HTERT RPE-1 (cell line): Measurements from ENCODE around the gene SEPTIN7.

Experiments
- in situ Hi-C: fragments of 300-500 bp; cut with MboI; formaldehyde crosslinking; loops from 4 replicates; pipeline ENCODE4 v1.14.3; 2020; ENCODE audit warnings: low sequenced_read_pairs

SEPTIN7 gene

GRCh38 chr7:35785250-35785649 is 15.6 kb upstream of the SEPTIN7 start:
- in situ Hi-C loops = no loop called here

DNA sequence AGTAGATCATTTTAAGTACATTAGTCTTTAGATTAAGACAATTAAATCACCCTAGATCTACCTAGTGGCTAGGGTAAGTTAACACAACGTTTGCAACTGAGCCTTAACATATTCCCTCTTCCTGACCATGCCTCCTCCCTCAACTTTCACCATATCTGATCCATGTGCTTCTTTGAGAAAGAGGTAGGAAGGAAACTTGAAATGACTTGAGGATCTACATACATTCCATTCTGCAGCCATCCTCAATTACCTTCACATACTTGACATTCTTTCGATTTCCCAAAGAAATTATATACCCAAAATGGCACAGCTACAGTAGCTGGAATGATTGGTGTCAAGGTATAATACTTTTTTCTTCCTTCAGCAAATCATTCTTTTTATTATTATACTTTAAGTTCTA is 12.9 kb upstream of the SEPTIN7 start:
- in situ Hi-C loops = no loop called here

DNA sequence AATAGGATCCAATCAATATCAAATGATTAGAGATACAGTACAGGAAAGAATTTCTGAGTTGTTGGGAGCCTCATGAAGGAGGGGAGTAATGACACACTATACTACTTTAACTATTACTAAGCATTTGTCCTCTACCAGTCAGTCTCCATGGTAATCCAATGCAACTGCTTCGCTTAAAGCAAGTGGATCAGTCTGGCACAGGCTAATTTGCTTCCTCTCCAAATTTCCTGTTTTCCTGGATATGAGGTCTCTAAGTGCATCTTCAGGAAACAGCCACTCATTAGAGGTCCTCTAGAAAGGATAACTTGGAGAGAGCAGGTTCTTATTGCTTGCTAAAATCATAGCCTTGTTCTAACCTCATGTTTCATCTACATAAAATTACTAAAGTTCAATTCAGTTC is 8.4 kb upstream of the SEPTIN7 start:
- in situ Hi-C loops = no loop called here

DNA sequence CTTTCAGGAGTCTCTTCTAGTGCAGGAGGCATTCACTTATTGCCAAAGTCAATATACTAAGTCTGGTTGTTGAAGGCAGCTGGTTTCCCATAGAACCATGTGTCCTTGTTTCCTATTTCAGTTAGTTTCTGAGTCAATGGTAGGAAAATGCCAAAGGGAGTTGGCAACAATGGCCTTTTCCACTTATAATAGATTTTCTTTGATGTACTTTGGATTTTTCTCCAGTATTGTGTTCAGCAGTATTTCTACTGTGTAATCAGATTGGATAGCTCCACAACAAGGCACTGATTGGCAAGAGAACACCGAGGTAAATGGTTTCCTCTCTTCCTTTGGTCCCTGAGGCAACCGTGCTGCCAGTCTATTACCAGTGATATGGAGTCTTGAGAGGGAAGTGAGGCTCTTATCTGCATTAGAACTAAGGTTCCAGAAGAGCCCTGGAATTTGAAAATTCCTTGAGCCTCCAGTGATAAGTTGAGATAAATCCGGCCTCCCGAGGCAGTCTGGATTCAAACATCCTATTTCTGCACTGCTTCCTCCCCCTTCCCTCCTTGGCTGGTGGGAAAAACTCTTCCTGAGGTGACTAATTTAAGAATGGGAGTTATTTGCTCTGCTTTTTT is 7.9 kb upstream of the SEPTIN7 start:
- in situ Hi-C loops = no loop called here

DNA sequence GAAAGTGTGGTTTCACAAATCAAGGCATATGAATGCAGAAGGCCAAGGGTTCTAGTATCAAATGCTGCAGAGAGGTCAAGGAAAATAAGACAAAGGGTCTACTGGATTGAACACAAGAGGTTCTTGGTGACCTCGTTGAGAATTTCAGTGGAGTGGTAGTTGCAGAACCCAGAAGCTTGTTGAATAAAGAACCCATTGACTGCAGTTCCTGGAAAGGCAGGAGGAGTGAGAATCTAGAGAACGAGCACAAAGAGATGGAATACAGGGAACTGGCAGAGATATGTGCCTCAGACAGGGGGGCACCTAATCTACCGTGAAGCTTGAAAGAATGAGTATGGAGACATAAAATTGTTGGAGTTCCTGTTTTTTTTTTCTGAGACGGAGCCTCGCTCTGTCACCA is 3.5 kb upstream of the SEPTIN7 start:
- in situ Hi-C loops = no loop called here

DNA sequence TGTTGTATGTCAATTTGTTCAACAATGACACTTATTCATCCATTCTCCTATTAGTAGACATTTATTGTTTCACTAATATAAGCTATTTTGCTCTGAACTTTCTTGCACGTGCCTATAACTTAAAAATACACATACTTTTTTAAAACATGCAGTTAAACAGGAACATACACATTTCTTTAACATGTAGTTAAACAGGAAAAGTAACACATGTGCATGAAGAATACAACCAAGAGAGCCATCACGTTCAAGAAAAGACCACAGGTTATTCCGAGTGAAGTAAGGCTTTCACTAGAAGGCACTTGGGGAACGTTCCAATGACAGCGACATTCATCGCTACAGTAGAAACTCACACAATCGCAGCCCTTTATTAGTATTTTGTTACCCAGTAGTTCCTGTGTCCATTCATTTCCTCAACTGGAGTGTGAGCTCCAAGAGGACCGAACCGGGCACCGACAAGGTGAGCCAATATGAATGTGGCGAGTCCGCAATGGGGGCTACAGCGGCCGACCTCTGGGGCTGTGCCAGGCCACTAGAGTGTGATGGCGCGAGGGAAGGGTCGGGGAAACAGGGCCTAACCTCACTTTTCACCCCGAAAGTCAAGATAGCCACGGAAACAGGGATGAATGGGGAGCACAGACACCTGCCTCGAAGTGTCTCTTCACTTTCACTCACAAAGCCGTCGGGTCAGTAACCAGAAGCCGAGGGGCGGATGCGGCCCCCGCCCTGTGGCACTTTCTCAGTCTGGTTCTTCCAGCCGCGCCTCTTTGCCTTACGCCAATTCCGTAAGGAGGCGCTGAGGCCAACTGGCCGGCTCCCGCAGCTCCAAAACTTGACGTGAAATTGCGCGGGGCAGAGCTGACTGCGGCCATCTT is 775 bp upstream of the SEPTIN7 start:
- in situ Hi-C loops = no loop called here

DNA sequence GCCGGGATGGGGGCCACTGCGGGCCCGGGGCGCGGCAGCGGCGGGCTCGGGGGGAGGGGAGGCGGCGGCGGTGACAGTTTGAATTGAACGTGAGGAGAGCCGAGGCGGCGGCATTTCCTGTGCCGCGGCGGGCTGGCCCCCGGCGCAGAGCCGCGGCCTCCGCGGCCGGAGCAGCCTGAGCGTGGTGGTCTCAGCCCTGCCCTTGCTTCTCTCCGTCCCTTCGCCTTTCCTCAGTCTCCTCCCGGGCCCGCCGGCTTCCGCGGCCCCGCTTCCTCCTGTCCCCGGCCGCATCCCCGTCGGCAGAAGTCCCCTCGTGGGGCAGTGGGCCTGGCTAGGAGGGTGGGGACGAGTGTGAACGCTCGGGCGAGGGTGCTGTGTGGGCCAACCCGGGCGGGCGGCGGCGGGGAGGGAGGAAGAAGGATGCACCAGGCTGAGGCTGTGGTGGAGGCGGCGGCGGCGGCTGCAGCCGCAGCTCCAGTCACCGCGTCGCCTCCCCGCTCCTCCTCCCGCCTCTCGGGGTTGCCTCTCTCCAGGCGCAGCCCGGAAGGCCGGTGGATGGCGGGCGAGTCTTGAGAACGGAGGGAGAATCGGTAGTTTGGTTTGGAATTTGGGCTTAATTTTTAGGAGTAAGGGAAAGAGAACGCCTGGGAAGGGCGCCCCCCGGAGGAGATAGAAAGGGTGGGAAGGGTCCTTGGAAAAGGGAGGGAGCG is 690 bp downstream of the SEPTIN7 start:
- in situ Hi-C loops = no loop called here

DNA sequence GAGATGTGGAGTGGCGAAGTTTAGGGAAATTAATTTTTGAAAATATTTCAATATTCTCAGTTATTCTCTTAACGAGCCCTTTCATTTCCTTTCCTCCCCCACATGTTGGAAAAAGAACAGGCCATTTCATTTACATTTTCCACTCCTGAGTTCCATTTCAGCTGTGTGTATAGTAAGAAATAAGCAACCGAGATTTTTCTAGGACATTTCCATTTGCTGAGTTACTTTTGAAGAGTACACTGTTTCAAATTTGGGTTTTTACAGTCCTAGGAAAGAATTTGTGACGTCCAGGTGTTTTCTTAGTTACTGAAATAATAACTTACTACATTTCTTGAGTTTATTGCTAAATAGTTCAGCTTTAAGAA is 1.2 kb downstream of the SEPTIN7 start:
- in situ Hi-C loops = no loop called here

DNA sequence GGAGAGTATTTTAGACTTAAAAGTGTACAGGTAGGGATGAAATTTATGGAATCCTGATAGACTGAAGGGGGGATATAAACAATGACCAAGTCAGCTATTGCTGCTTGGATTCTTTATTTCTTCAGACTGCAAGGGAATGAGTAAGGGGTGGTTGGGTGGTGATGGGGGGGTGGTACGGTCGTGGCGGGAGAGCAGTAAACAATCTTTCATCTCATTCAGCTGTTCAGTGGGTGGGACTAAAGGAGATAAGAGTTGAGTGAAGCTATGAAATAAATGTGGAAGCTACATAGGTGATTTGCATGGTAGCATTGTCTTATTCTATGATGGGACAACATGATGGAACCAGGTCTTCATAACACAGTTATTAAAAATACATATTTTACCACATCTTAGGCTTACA is 1.8 kb downstream of the SEPTIN7 start:
- in situ Hi-C loops = no loop called here

- in situ Hi-C loops = no loop called here
Observed at GRCh38 chr7:35804231-35804970, 3.5 kb downstream of the SEPTIN7 start.

- in situ Hi-C loops = no loop called here
Observed at GRCh38 chr7:35805876-35806275, 5.0 kb downstream of the SEPTIN7 start.

- in situ Hi-C loops = no loop called here
Observed at GRCh38 chr7:35816514-35816913, 15.7 kb downstream of the SEPTIN7 start.

- in situ Hi-C loops = no loop called here
Observed at GRCh38 chr7:35817181-35817580, 16.3 kb downstream of the SEPTIN7 start.

DNA sequence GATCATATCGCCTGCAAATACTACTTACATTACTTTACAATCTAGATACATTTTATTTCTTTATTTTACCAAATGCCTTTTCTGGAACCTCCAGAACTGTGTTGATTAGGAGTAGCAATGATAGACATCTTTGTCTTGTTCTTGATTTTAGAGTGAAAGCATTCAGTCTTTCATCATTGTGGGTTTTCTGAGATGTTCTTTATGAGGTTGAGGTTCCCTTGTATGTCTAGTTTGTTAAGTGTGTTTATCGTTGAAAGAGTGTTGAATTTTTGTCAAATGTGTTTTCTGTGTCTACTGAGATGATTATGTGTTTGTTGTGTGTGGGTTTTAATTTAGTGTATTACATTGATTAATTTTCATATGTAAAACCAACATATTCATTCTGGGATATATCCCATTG is 17.1 kb downstream of the SEPTIN7 start:
- in situ Hi-C loops = no loop called here

DNA sequence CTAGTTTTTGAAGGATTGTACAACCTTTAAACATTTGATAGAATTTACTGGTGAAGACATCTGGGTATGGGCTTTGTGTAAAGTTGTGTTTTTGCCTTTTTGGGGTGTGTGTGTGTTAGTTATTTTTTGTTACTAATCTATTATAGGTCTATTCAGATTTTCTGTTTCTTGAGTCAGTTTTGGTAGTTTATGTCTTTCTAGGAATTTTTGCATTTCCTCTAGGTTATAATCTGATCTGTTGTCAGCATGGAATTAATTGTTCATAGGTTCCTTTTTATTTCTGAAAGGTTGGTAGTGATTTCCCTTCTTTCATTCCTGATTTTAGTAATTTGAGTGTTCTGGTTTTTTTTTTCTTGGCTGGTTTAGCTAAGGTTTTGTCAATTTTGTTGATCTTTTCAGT is 17.7 kb downstream of the SEPTIN7 start:
- in situ Hi-C loops = no loop called here

DNA sequence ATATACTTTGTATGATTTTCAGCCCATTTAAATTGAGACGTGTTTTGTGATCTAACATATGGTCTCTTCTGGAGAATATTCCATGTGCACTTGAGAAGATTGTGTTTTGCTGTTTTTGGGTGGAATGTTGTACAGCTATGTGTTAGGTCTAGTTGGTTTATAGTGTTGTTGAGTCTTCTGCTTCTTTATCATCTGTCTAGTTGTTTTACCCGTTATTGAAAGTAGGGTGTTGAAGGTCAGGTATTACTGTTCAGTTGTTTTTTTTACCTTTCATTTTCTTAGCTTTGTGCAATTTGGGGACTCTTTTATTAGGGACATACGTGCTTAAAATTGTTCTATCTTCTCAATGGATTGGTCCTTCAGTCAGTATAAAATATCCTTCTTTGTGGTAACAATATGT is 18.5 kb downstream of the SEPTIN7 start:
- in situ Hi-C loops = no loop called here

GRCh38 chr7:35819954-35820703 is 19.3 kb downstream of the SEPTIN7 start:
- in situ Hi-C loops = no loop called here

DNA sequence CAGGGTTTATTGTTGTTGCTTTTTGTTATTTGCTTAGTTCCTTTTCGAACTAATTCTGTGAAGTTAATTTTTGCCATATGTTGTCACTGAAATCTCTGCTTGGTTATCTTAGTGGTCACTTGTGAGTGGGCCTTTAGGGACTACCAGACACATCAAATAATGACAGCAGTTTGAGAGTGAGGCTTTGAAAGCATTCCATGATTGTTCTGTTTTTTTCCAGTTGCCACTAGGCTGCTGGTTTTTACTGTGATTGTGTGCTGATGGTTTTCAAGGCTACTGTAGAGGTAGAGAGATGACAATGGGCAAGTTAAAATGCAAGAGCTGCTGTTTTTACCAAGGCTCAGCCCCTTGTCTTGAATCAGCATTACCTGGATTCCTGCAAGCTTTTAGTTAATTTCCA is 20.0 kb downstream of the SEPTIN7 start:
- in situ Hi-C loops = no loop called here

DNA sequence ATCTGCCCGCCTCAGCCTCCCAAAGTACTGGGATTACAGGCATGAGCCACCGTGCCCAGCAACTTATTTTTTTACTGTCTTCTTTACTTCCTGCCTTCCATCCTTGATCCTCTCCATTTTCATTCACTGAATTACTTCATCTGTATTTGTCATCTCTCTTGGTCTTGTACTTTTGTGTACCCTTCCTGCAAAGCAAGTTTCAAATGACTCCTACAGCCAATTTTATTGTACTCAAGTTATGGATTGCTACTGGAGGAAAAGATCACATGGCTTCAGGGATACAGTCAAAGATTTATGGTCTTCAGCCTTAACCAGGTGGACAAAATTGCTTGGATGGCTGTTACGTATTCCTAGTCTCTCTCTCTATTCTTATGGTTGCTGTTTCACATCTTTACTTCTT is 22.6 kb downstream of the SEPTIN7 start:
- in situ Hi-C loops = no loop called here

- in situ Hi-C loops = no loop called here
Observed at GRCh38 chr7:35825974-35826373, 25.1 kb downstream of the SEPTIN7 start.

DNA sequence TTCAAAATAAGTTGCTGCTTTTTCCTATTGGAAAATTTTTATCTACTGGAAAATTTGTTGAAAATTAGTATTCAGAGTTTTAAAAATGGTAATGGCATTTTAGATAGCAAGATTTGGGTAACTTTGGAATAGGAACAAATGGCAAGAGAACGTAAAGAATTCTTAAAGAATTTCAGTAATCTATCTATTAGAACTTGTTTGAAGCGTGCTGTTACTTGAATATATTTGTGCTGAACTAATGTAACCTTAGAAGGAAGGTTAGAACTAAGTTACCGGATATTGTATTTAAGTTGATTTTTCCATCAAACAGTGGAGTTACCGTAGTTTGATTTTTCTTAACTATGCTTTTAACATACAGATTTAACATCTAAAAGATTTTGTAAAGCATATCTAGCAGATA is 25.9 kb downstream of the SEPTIN7 start:
- in situ Hi-C loops = no loop called here
